Heart right ventricle (tissue), 16 donors: ENCODE results near the gene KNG1. TPM values are rescaled to one million over a fixed set of nuclear protein-coding genes. Genes with fewer than 3 reads are reported as not detected.

Experiments used
- ATAC-seq, 8 donors: fragments of 200-7000 bp; cut with Tn5 transposase; one replicate each; pipeline ENCODE4 v1.9.1; 2020; ENCODE audit warnings: mild to moderate bottlenecking in 8 of 8, moderate library complexity in 8 of 8, moderate number of reproducible peaks in 1 of 8
- DNase-seq, 2 donors: peaks; one replicate each; pipeline ENCODE4 v3.0.0-alpha.2; 2020
- H3K27ac ChIP-seq, 10 donors: fragments of 200-600 bp; sonication (generic) in 2 of 10; one replicate each; pipeline versions ENCODE4 v1.5.0 to v1.8.0; 2020 to 2022; ENCODE audit warnings: mild to moderate bottlenecking in 3 of 10
- H3K27me3 ChIP-seq, 7 donors: fragments of 200-600 bp; one replicate each; pipeline ENCODE4 v1.8.0; 2021 to 2022; ENCODE audit warnings: mild to moderate bottlenecking in 2 of 7
- H3K36me3 ChIP-seq, 9 donors: fragments of 200-600 bp; sonication (generic) in 1 of 9; one replicate each; pipeline versions ENCODE4 v1.5.0 to v1.8.0; 2020 to 2022; ENCODE audit warnings: mild to moderate bottlenecking in 2 of 9
- H3K4me1 ChIP-seq, 9 donors: fragments of 200-600 bp; sonication (generic) in 1 of 9; one replicate each; pipeline versions ENCODE4 v1.5.0 to v1.8.0; 2020 to 2022; ENCODE audit warnings: mild to moderate bottlenecking in 4 of 9
- H3K4me3 ChIP-seq, 10 donors: fragments of 200-600 bp; sonication (generic) in 2 of 10; one replicate each; pipeline versions ENCODE4 v1.5.0 to v1.8.0; 2020 to 2022; ENCODE audit warnings: mild to moderate bottlenecking in 7 of 10, moderate library complexity in 2 of 10
- H3K9me3 ChIP-seq, 11 donors: fragments of 200-600 bp in 10 of 11; sonication (generic) in 2 of 11; one replicate each; pipeline versions ENCODE4 v1.5.0 to v1.8.0; 2013 to 2022; ENCODE audit warnings: mild to moderate bottlenecking in 2 of 11, control low read depth in 1 of 11, moderate library complexity in 1 of 11
- WGBS, 2 donors: extraction: QIAGEN DNeasy Blood & Tissue Kit; methylation state at CpG; one replicate each; pipeline ENCODE4 v1.1.7; 2013; ENCODE audit warnings: inconsistent platforms in 1 of 2; 5-methylcytosine and 5-hydroxymethylcytosine counted together
- intact Hi-C, 10 donors: fragments of 100-400 bp; cut with DNase I; formaldehyde crosslinking; loops; one replicate each; pipeline versions ENCODE4 v1.11.1 to v1.14.2; 2022
- polyA plus RNA-seq, 2 donors: library from polyadenylated mRNA; stranded (reverse); fragments of 200-250 nt; gene quantifications; one replicate each; pipeline ENCODE4 v1.2.3, GENCODE V29; 2013
- total RNA-seq, 10 donors: library from RNA; stranded (reverse); fragmentation: NEBNext Ultra II Directional in 3 of 10; extraction: Animal tissue kit (Norgen Biotek cat#: 25700) in 3 of 10; gene quantifications; one replicate each; pipeline versions ENCODE4 v1.2.1 to v1.2.4, GENCODE V29; 2021 to 2023
- TF ChIP-seq, protein P1 (sequence below), 9 donors: fragments of 200-600 bp; sonication (generic) in 2 of 9; IDR thresholded peaks; one replicate each; pipeline versions ENCODE4 v1.5.0 to v1.8.0; 2021 to 2022; ENCODE audit warnings: antibody characterized with exemption in 9 of 9, mild to moderate bottlenecking in 5 of 9, moderate library complexity in 1 of 9
- donor health status: Arrhythmogenic right ventricular cardiomyopathy.
- donor health status: ischemic (EF 13 %, LVEDD 7.1; RV severe dilation, severe dysfunction).
- donor health status: healthy with polysubstance abuse.
- donor health status: DM: no; HTN: yes; CAD: no.
- donor health status: DM: no; HTN: no; CAD: no.
- donor health status: ischemic (EF 25% LVEDD 6.9; RV normal size, moderate dysfunction).
- donor health status: ischemic (EF 25% LVEDD 5.7; RV mildly dilated, moderate dysfunction).
- donor health status: healthy.
- donor health status: DM: yes; HTN: yes; CAD: no.
- donor health status: Ischemic cardiomyopathy.
- donor health status: ischemic (EF 35%, LVEDD 5.7; RV mildly dilated, moderate dysfunction).
- donor health status: nonischemic (EF 11% LVEDD 7.7; RV severe dilation, severe dysfunction).
- donor health status: DM: yes; HTN: yes; CAD: no.
- donor health status: PGD.
- donor health status: ischemic (EF 29% LVEDD 5.4; RV normal size, mild dysfunction).
- donor health status: nonischemic (EF 23%, LVEDD 6.1; RV moderate dilation, normal function).

KNG1 gene
- total and polyA plus RNA-seq, 12 donors, result 0.07 to 0.92 (median 0.39) TPM; not detected in 2

- Histone ChIP-seq H3K27me3 (peaks cover 0 to 7% (median 2%) of the 10 kb centered on the region in 7 donors), H3K9me3 (no peaks in the 10 kb centered on the region), H3K4me3 (no peak overlapping the region), H3K4me1 (no peaks in the 10 kb centered on the region), H3K27ac (no peak overlapping the region), H3K36me3 (no peaks in the 10 kb centered on the region)
- intact Hi-C loops, result no loop called here
- TF ChIP-seq, protein P1, sequence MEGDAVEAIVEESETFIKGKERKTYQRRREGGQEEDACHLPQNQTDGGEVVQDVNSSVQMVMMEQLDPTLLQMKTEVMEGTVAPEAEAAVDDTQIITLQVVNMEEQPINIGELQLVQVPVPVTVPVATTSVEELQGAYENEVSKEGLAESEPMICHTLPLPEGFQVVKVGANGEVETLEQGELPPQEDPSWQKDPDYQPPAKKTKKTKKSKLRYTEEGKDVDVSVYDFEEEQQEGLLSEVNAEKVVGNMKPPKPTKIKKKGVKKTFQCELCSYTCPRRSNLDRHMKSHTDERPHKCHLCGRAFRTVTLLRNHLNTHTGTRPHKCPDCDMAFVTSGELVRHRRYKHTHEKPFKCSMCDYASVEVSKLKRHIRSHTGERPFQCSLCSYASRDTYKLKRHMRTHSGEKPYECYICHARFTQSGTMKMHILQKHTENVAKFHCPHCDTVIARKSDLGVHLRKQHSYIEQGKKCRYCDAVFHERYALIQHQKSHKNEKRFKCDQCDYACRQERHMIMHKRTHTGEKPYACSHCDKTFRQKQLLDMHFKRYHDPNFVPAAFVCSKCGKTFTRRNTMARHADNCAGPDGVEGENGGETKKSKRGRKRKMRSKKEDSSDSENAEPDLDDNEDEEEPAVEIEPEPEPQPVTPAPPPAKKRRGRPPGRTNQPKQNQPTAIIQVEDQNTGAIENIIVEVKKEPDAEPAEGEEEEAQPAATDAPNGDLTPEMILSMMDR (IDR thresholded peaks at IDR 0.05), result no peak
- ATAC-seq (no peak), DNase-seq (no peak)
- WGBS, 2 donors, result 91 to 96% methylated on average over 8 of the region's 8 CpGs
These were observed 43.8 kb downstream of the KNG1 start for GRCh38 chr3:186760897-186761447.

DNA sequence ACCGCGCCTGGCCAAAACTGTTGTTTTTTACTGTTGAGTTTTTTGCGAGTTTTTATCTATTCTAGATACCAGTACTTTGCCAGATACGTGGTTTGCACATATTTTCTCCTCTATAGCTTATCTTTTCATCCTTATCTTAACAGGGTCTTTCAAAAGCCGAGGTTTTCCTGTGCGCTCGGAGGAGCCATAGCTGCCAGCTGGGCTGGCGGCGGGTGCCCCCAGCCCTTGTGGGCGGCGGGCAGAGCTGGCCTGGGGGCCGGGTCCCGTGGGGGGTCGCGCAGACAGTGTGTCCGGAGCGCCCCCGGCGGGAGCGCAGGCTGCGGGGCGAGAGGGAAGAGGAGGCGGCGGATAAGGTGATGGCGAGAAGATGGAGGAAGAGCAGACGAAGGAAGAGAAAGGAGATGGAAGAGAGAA is 55.1 kb downstream of the KNG1 start:
- no peaks in the 10 kb centered on the region for H3K9me3 ChIP-seq
- no peaks in the 10 kb centered on the region for H3K27me3 ChIP-seq
- DNase-seq, result no peak
- H3K4me3 ChIP-seq, result peak overlapping the region; percentile 32 to 70 (median 51)
- 7 to 12% methylated on average over 26 of the region's 26 CpGs for WGBS, 2 donors
- no peaks in the 10 kb centered on the region for H3K36me3 ChIP-seq
- intact Hi-C loops, result no loop called here
- TF ChIP-seq, protein P1 (IDR thresholded peaks at IDR 0.05), result no peak
- peaks cover 0 to 17% (median 7%) of the 10 kb centered on the region in 9 donors for H3K4me1 ChIP-seq
- H3K27ac ChIP-seq, result peak overlapping the region in 5 of 10 donors; percentile 6 to 87 (median 32)
- peak; percentile 20 to 58 (median 37) for ATAC-seq

GRCh38 chr3:186772701-186773417 is 55.7 kb downstream of the KNG1 start:
- Histone ChIP-seq H3K36me3 (no peaks in the 10 kb centered on the region), H3K27ac (peak overlapping the region in 6 of 10 donors; percentile 6 to 87 (median 27)), H3K4me3 (peak overlapping the region; percentile 32 to 70 (median 51)), H3K9me3 (no peaks in the 10 kb centered on the region), H3K27me3 (no peaks in the 10 kb centered on the region), H3K4me1 (peaks cover 0 to 17% (median 7%) of the 10 kb centered on the region in 9 donors)
- 17 to 28% methylated on average over 28 of the region's 28 CpGs for WGBS, 2 donors
- peak; percentile 57 to 70 for DNase-seq
- ATAC-seq, result peak; percentile 80 to 93 (median 86)
- TF ChIP-seq, protein P1 (IDR thresholded peaks at IDR 0.05), result no peak
- intact Hi-C loops, result no loop called here

GRCh38 chr3:186775999-186776398 is 58.8 kb downstream of the KNG1 start:
- WGBS, 2 donors, result 57 to 62% methylated on average over 8 of the region's 8 CpGs
- Histone ChIP-seq H3K27me3 (no peaks in the 10 kb centered on the region), H3K36me3 (no peaks in the 10 kb centered on the region), H3K27ac (no peak overlapping the region), H3K9me3 (no peaks in the 10 kb centered on the region), H3K4me1 (peaks cover 0 to 17% (median 7%) of the 10 kb centered on the region in 9 donors), H3K4me3 (no peak overlapping the region)
- no peak for ATAC-seq
- TF ChIP-seq, protein P1 (IDR thresholded peaks at IDR 0.05), result no peak
- no peak for DNase-seq
- intact Hi-C loops, result no loop called here
